Neutrophil (primary cell): Measurements from ENCODE around the gene DEGS1.

ENCODE experiments used
- H3K27ac ChIP-seq: fragments of 200-600 bp; sonication (generic); 2 replicates; pipeline ENCODE4 v1.5.1; 2016; ENCODE audit warnings: mild to moderate bottlenecking, moderate library complexity
- H3K27me3 ChIP-seq: fragments of 200-600 bp; sonication (generic); 2 replicates; pipeline ENCODE4 v1.6.0; 2016; ENCODE audit warnings: mild to moderate bottlenecking
- H3K36me3 ChIP-seq: fragments of 200-600 bp; sonication (generic); 2 replicates; pipeline ENCODE4 v1.5.1; 2017
- H3K4me1 ChIP-seq, 2 experiments: fragments of 200-600 bp in 1 of 2; sonication (generic) in 1 of 2; 1 replicate in 1 of 2; 2 replicates in 1 of 2; pipeline versions ENCODE4 v1.5.1 to v1.6.1; 2013 to 2016; ENCODE audit warnings: low read depth in 1 of 2, low read length in 1 of 2, mild to moderate bottlenecking in 1 of 2, moderate library complexity in 1 of 2; ENCODE audit not compliant: control insufficient read depth in 1 of 2, insufficient read depth in 1 of 2
- H3K4me3 ChIP-seq, 2 experiments: fragments of 200-600 bp in 1 of 2; sonication (generic) in 1 of 2; 1 replicate in 1 of 2; 2 replicates in 1 of 2; pipeline ENCODE4 v1.5.1; 2013 to 2016; ENCODE audit warnings: low read depth in 1 of 2, low read length in 1 of 2, mild to moderate bottlenecking in 1 of 2, moderate library complexity in 1 of 2
- H3K9me3 ChIP-seq: fragments of 200-600 bp; sonication (generic); 2 replicates; pipeline ENCODE4 v1.5.1; 2016
- CTCF ChIP-seq: fragments of 200-600 bp; sonication (generic); IDR thresholded peaks from 2 replicates; pipeline ENCODE4 v1.5.1; 2016; ENCODE audit warnings: antibody characterized with exemption

DEGS1 gene

DNA sequence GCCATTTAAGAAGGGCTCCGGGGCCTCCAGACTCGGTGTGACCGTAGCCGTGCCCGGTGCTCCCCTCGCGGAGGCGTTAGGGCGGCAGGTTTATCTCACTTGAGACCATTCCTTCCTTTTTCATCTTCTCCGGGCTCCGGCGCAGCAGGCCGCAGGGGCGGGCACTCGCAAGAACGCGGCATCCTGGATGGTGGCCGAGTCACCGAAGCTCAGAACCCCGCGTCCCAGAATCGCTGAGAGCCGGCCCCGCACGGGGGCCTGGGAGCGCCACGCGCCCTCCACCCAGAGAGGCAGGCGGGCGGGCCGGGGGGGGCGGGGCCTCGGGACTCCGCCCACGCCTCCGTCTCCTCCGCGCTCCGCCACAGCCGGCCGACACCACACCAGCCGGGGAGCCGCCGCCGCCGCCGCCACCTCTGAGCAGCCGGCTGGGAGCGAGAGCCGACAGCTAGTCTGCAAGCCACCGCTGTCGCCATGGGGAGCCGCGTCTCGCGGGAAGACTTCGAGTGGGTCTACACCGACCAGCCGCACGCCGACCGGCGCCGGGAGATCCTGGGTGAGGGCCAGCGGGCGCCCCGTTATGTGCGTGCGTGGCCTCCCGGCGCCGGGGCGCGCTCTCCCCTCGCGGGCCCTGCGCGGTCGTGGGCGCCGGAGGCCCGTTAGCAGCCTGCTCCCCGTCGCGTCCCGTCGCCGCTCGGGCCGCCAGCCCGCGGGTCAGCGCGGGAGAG is at the start of gene DEGS1:
Gene DEGS1, plus strand, starts transcription at position 375 of the 725 bp plus-strand sequence. Its CDS starts 97 bp downstream, at position 472.
- peaks cover 9% of the 10 kb centered on the region for H3K36me3 ChIP-seq
- H3K27ac ChIP-seq = peak within 1 kb of the TSS; percentile 96
- no peaks in the 10 kb centered on the region for H3K27me3 ChIP-seq
- H3K4me1 ChIP-seq = peaks cover 58 to 66% of the 10 kb centered on the region in 2 experiments
- no peaks in the 10 kb centered on the region for H3K9me3 ChIP-seq
- TF ChIP-seq CTCF = peak; percentile 47
- H3K4me3 ChIP-seq = peak within 1 kb of the TSS; percentile 94 to 95

DNA sequence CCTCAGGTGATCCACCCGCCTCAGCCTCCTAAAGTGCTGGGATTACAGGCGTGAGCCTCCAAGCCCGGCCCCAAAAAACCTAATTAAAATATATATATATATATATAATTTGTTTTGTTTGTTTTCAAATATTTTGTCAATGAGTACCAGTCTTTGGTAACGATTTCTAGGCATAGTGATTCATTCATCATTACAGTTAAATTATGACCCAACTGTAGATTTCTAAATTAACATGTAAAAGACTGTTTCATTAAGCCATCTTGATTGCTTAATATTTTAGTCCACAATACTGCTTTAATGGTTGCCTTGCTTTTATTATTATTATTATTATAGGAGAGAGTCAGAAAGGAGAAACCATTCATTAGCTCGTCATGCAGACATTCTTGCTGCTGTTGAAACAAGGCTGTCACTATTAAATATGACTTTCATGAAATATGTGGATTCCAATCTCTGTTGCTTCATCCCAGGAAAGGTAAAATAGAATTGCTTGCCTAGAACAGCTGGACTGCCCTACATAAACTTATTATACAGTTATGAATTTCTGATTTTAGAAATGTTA is 49.2 kb upstream of the DEGS1 start:
- Histone ChIP-seq H3K4me1 (no peaks in the 10 kb centered on the region), H3K9me3 (no peaks in the 10 kb centered on the region), H3K27ac (no peak overlapping the region), H3K4me3 (no peak overlapping the region), H3K27me3 (no peaks in the 10 kb centered on the region), H3K36me3 (peaks cover 42% of the 10 kb centered on the region)
- TF ChIP-seq CTCF = no peak

GRCh38 chr1:224137518-224137917 is 45.5 kb upstream of the DEGS1 start:
- TF ChIP-seq CTCF = no peak
- H3K4me1 ChIP-seq = no peaks in the 10 kb centered on the region
- H3K27me3 ChIP-seq = no peaks in the 10 kb centered on the region
- H3K4me3 ChIP-seq = no peak overlapping the region
- no peaks in the 10 kb centered on the region for H3K9me3 ChIP-seq
- peaks cover 34% of the 10 kb centered on the region for H3K36me3 ChIP-seq
- no peak overlapping the region for H3K27ac ChIP-seq

DNA sequence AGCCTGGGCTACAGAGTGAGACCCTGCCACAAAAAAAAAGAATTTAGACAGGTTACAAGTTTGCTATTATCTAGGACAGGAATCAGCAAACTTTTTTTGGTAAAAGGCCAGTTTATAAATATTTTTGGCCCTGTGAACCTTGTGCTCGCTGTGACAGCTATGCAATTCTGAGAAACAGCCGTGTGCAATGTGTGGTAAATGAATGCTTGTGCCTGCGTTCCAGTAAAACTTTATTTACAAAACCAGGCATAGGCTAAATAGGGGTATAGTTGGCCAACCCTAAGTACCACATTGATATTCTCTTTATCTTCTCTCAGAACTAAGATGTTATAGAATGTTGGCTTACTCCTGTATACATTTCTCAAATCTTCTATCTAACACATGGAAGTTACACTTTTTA is 44.8 kb upstream of the DEGS1 start:
- no peak for TF ChIP-seq CTCF
- Histone ChIP-seq H3K4me1 (no peaks in the 10 kb centered on the region), H3K4me3 (no peak overlapping the region), H3K27me3 (no peaks in the 10 kb centered on the region), H3K9me3 (no peaks in the 10 kb centered on the region), H3K27ac (no peak overlapping the region), H3K36me3 (peaks cover 28% of the 10 kb centered on the region)

DNA sequence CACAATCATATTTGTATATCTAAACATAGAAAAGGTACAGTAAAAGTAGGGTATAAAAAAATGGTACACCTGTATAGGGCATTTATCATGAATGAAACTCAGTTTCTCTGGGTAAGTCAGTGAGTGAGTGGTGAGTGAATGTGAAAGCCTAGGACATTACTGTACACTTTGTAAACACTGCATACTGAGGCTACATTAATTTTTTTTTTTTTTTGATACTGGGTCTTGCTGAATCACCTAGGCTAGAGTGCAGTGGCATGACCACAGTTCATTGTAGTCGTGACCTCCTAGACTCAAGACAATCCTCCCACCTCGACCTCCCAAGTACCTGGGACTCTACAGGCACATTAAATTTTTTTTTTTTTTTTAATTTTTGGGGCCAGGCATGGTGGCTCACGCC is 41.3 kb upstream of the DEGS1 start:
- Histone ChIP-seq H3K27me3 (no peaks in the 10 kb centered on the region), H3K4me1 (no peaks in the 10 kb centered on the region), H3K27ac (no peak overlapping the region), H3K4me3 (no peak overlapping the region), H3K36me3 (peaks cover 17% of the 10 kb centered on the region), H3K9me3 (no peaks in the 10 kb centered on the region)
- TF ChIP-seq CTCF = no peak
